Left lobe of liver (tissue), 2 donors: Measurements from ENCODE around the gene ID3. TPM values are rescaled to one million over a fixed set of nuclear protein-coding genes. Genes with fewer than 3 reads are reported as not detected.
"Not testable (repeated sequence)": the region's sequence is repeated elsewhere in the genome, so short reads cannot be mapped to it uniquely, and the experiment has no call there.

Source experiments
- ATAC-seq: fragments of 200-7000 bp; cut with Tn5 transposase; one replicate; pipeline ENCODE4 v1.9.1; 2020; ENCODE audit warnings: mild to moderate bottlenecking, moderate library complexity
- DNase-seq: peaks from one replicate; pipeline ENCODE4 v3.0.0-alpha.2; 2020; ENCODE audit warnings: low spot score
- total RNA-seq: library from RNA; stranded (reverse); gene quantifications from one replicate; pipeline ENCODE4 v1.2.1, GENCODE V29; 2021
- donor health status: DM: no; HTN: no; CAD: no; lungs with moderate emphysema.
- donor health status: DM: no; HTN: yes; CAD: no.

The ID3 gene
- total RNA-seq, 1 donor from 2014 or later, result 19.7 TPM

GRCh38 chr1:23554481-23555269 lies 4.6 kb downstream of the ID3 start:
- DNase-seq (peak; percentile 83), ATAC-seq (peak; percentile 83)

GRCh38 chr1:23554127-23554480 lies 5.2 kb downstream of the ID3 start:
- no peak for DNase-seq
- no peak for ATAC-seq

- DNase-seq, result no peak
Measured at GRCh38 chr1:23553231-23554126, 5.8 kb downstream of the ID3 start.

GRCh38 chr1:23551849-23552248 lies 7.5 kb downstream of the ID3 start:
- ATAC-seq (no peak), DNase-seq (no peak)

More at GRCh38 chr1:23553231-23554126, 5.8 kb downstream of the ID3 start:
- ATAC-seq, result no peak

- ATAC-seq (peak; percentile 21), DNase-seq (no peak)
Measured at GRCh38 chr1:23548704-23549143, 10.6 kb downstream of the ID3 start.

GRCh38 chr1:23546897-23547584 lies 12.3 kb downstream of the ID3 start:
- DNase-seq (no peak), ATAC-seq (no peak)

GRCh38 chr1:23545851-23546250 lies 13.4 kb downstream of the ID3 start:
- no peak for ATAC-seq
- DNase-seq, result no peak

GRCh38 chr1:23544444-23545389 lies 14.6 kb downstream of the ID3 start:
- DNase-seq (peak; percentile 77), ATAC-seq (peak; percentile 91)

GRCh38 chr1:23543707-23544443 lies 15.4 kb downstream of the ID3 start:
- ATAC-seq (no peak), DNase-seq (no peak)

- not testable (repeated sequence) for ATAC-seq, DNase-seq
Measured at GRCh38 chr1:23542940-23543339, 16.4 kb downstream of the ID3 start.

- ATAC-seq, result peak; percentile 94
- peak; percentile 80 for DNase-seq
Measured at GRCh38 chr1:23539698-23540266, 19.5 kb downstream of the ID3 start.

- DNase-seq (no peak), ATAC-seq (no peak)
Measured at GRCh38 chr1:23537296-23537973, 21.9 kb downstream of the ID3 start.

- no peak for ATAC-seq
- no peak for DNase-seq
Measured at GRCh38 chr1:23533246-23534023, 25.9 kb downstream of the ID3 start.

- ATAC-seq (no peak), DNase-seq (no peak)
Measured at GRCh38 chr1:23531562-23532094, 27.7 kb downstream of the ID3 start.

- DNase-seq (peak; percentile 81), ATAC-seq (peak; percentile 88)
Measured at GRCh38 chr1:23530747-23531561, 28.3 kb downstream of the ID3 start, which contains the start of gene E2F2. TSS of gene E2F2 (minus strand) at chr1:23531233. CDS start at chr1:23530793, 440 bp downstream.

GRCh38 chr1:23530087-23530746 lies 29.1 kb downstream of the ID3 start:
- no peak for DNase-seq

More at GRCh38 chr1:23530087-23530746, 29.1 kb downstream of the ID3 start:
- ATAC-seq, result peak; percentile 7
